HG03175 (cell line): ENCODE measurements around the gene ISG20.

Experiments
- ATAC-seq: cut with Tn5 transposase; IDR thresholded peaks from one replicate; pipeline ENCODE4 v1.9.1; 2021; ENCODE audit warnings: mild to moderate bottlenecking, moderate library complexity; ENCODE audit not compliant: unreplicated experiment

The ISG20 gene

DNA sequence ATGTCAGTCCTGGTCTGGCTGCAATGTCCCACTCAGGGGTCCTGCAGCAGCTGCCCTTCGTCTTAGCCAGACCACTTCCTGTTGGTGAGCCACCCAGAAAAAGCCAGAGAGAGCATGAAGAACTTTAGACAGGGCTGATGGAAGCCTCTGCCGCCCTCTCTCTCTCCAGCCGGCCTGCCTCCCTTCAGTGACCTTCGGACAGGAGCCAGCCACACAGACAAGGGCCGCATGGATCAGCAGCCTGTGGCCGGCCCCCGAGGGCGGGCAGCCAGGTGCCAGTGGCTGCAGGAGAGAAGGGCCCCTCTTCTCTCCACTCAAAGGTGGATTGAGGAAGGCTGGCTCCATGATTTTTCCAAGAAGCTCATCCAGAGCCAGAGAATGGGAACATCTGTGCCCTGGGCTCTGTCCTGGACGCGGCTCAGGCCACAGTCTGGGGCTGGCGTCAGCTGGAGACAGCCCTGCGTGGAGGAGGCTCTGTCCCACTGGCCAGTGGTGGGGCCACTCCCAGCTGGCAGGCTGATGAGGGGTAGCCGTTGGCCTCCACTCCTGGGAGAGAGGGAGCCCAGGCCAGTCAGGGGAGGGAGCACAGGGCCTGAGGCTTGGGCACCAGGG is 42.9 kb downstream of the ISG20 start:
- ATAC-seq: no peak

DNA sequence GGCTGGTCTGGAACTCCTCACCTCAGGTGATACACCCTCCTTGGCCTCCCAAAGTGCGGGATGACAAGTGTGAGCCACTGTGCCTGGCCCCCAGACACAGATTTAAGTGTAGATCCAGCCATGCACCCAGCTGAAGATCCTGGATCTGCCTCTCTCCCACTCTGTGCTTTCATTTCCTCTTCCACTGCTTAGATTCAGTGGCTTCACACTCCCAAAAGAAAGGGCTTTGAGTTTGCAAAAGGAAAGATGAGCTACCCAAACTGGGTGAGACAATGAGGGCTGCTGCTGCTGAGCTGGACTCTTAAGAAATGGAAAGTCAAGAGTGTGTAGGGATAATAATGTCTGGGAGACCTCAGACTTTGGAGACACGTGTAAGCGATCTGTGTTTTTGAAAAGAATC is 45.5 kb downstream of the ISG20 start:
- ATAC-seq: no peak

DNA sequence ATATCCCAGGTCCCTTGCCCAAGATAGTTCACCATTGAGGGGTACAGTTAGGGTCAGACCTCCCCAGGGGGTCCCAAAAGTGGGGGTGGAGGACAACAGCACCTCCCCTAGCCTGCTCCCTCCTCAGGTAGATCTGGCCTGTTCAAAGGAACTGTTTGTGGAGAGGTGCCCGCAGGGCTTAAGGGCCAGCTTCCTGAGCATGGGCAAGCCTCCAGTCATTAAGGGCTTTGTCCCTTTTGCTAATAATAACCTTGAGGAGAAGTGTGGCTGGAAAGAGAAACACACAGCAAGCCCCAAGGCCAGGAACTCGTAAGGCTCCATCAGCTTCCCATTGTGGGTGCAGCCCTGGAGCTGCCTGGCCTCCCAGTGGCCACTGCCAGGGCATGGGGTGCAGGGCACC is 47.4 kb downstream of the ISG20 start:
- no peak for ATAC-seq

GRCh38 chr15:88688394-88688933 is 49.6 kb downstream of the ISG20 start:
- ATAC-seq: no peak

DNA sequence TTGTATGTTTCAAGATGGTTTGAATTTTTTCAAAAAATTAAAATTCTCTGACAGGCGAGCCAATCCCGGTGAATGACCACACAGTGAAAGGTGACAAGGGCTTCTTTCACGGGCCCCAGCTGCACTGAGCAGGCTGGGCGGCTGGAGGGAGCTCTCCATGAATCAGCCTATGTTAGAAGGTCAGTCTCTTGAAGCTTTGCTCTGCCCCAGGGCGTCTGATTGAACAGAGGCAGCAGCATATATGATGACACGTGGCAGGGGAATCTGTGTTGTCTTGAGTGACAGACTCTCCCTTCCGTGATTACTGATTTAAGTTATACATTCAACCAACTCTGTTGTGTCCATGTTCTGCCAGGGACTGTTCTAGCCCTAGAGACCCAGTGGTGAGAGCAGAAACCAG is 51.5 kb downstream of the ISG20 start:
- no peak for ATAC-seq

DNA sequence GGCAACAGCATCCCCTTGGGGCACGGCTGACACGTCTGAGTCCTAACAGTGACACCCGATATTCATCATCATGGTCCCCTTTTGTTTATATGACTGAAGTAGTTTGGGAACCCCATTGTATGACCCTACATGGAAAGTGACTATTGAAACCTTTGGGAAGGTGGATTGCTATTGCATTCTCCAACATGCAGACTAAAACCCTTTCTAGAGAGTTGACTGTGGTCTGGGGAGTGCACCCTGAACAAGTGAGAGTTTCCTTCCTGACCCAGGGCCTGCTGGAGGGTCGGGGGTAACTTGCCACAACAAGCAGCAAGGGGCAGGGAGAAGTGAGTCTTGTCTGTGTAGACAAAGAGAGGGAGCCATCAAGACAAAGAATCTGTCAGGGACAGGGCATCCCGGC is 54.4 kb downstream of the ISG20 start:
- ATAC-seq: no peak

DNA sequence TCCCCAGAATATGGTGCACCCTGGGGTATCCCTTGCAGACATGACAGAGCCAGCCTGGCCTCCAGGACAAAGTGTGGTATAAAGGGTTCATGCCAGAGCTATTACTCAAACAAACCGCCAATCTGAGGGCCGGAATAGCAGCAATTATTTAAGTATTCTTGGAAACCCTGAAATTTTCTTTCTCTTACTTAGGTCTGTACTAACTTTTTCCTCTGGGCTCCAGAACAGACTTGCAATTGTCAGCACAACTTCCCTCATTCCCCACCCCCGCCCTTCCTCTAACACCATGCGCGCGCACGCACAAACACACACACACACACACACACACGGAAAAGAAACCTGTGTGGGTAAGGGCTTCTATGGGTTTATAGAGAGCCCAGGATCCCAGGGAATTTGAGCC is 56.3 kb downstream of the ISG20 start:
- no peak for ATAC-seq

- ATAC-seq: no peak
These were observed 57.0 kb downstream of the ISG20 start for GRCh38 chr15:88695691-88696251.

GRCh38 chr15:88696254-88696653 is 57.4 kb downstream of the ISG20 start:
- ATAC-seq: no peak

DNA sequence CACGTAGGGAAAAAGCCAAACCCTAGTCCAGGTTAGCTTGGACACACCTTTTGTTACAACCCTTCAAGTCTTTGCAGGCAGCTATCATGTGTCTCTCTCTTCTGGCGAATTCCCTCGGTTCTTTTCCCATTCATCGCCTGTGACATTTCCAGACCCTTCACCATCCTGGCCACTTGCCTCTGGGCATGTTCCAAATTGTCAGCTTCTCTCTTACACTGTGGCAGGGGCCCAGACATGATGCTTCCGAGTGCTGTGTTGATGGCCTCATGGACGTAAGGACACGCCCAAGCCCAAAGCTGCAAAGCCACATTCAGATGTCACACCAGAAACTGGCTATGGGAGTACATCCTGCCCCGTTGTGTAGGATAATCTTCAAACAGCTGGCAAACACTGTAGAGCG is 58.5 kb downstream of the ISG20 start:
- no peak for ATAC-seq

DNA sequence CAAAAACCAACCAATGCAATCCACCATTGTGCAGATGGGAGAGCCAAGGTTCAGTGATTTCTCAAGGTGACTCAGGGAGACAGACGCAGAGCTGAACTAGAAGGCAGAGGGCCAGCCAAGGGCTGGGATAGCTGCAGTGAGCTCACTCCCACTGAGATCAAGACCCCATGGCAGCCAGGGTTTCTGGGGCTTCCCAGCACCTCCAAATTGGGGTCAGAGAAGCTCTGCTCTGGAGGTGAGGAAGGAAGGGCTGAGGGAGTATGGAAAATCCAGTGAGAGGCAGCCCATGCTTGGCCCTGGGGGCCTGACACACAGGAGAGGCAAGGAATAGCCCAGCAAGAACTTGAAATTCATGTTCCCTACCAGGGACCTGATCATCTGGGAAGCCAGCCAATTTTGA is 61.0 kb downstream of the ISG20 start:
- ATAC-seq: no peak

DNA sequence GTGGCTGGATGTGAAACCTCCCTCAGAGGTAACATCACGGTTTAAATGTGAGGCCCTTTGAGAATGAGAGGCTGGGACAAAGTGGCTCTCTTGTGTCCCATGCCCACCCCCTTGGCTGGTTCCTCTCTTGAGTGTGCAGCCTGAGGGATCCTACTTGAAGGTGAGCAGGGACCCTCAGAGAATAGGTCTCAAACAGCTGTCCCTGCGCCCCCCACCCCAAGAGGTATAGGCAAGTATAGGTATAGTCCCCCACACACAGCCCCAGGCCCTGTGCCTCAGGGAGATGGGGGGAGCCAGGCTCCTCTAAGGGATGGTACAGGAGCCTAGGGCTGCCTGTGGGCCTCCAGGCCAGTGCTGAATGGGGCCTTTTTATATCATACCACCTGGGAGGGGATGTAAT is 61.9 kb downstream of the ISG20 start:
- no peak for ATAC-seq

GRCh38 chr15:88701561-88702095 is 62.8 kb downstream of the ISG20 start:
- no peak for ATAC-seq

DNA sequence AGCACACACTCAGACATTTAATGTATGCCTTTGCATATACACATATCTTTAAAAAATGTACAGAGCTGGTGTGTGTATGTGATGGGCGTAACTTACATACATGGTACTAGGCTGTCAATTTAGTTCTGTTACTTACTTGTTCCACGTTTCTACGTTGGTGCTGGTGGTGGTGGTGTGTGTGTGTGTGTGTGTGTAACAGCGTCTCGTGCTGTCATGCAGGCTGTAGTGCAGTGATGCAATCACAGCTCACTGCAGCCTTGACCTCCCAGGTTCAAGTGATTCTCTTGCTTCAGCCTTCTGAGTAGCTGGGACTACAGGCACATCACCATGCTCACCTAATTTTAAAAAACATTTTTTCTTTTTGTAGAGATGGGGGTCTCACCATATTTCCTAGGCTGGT is 64.2 kb downstream of the ISG20 start:
- ATAC-seq: no peak

- ATAC-seq: no peak
These were observed 64.7 kb downstream of the ISG20 start for GRCh38 chr15:88703533-88703932.

DNA sequence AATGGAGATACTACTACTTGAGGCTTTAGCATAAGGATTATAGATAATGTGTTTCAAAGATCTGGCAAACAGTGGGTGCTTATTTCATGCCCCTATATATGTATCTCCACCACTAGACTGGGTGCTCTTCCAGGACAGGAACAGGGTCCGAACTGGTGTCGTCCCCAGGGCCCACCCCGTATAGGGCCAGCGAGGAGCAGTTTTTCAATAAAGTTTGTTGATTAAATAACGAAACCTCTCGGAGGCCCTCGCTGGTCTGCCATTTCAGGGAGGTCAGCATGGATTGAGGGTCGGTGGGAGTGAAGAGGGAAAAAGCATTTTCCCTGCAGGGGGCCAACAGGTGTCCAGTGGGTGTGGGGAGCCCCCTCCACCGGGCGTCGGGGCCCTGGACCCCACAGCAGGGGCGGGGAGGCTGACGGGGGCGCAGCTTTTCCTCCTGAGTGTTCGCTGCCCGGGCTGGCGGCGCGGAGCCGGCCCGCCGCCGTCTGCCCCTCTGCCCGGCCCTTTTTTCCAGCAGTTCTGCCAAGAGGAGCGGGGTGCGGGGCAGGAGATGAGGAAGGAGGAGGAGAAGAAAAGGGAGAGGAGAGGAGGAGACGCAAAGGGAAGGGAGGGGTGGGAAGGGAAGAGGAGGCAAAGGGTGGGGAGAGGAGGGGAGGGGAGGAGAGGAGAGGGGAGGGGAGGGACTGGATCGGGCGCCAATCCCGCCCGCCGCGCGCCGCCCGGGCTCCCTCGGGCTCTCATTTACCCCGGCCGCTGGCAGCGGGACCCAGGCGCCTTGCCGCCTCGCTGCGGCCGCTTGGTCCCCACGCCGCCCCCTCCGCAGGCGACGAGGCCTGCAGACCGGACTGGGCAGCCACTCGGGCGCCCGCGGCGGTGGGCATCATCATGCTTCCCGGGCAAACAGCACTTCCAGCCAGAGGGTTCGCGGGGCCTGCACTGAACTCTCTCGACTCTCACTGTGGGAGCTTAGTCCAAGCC is 66.3 kb downstream of the ISG20 start:
- ATAC-seq: no peak

DNA sequence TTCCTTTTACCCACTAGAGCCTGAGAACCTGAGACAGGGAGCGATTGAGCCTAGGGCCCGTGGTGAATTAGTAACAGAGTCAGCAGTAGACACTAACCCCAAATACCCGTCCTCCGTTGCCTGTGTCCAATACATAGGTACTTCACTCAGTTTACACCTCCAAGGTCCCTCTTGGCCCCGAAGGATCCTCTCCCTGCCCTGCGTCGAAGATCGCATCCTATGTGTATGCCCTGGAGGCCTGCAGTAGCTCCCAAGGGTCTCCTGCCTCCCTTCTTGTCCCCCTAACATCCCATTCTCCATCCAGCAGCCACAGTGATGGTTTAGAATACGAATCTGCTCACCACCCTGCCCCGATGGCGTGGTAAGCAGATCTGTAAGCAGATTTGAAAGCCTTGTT is 67.0 kb downstream of the ISG20 start:
- ATAC-seq: no peak
